Measurements from ENCODE around the gene ZNF827.

DNA sequence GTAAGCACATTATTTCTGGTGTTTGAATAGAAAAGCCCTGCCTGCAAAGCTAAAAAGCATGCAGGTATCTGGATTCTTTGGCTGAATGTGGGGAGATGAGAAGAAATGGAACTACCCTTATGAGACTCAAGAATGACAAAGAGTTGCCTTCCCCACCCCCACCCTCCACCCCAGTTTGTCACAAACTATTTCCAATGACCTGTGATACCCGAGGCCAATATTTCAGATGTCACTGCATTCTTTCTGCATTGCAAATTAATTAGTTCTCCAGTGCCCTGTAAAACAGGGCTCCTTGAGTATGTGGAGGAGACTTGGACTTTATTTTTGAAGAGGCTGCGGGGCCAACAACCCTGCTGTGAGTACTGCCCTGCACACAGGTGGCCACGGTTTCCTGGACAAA lies 116.4 kb downstream of the ZNF827 start:
- TF ChIP-seq GATA2 (IDR thresholded peaks at IDR 0.05; ENCODE audit: low read depth, low read length) (no peak), GATA3 (IDR thresholded peaks at IDR 0.05; ENCODE audit: low read depth, low read length) (no peak)

Measured in SH-SY5Y (cell line).